Neural cell (in vitro differentiated cells): ENCODE measurements around the gene CCDC27.

Source experiments
- CTCF ChIP-seq: fragments of 450-650 bp; IDR thresholded peaks from 2 replicates; pipeline ENCODE4 v1.5.1; 2014; ENCODE audit warnings: antibody characterized with exemption, mild to moderate bottlenecking, moderate library complexity; ENCODE audit not compliant: poor library complexity, severe bottlenecking
- EP300 ChIP-seq: fragments of 450-650 bp; conservative IDR thresholded peaks from 2 replicates; pipeline ENCODE4 v1.6.1; 2014; ENCODE audit warnings: antibody characterized with exemption, mild to moderate bottlenecking, moderate library complexity; ENCODE audit not compliant: poor library complexity, severe bottlenecking
- MXI1 ChIP-seq: fragments of 450-650 bp; conservative IDR thresholded peaks from 2 replicates; pipeline ENCODE4 v1.6.1; 2014; ENCODE audit warnings: antibody characterized with exemption, mild to moderate bottlenecking; ENCODE audit not compliant: poor library complexity, severe bottlenecking
- POLR2AphosphoS5 ChIP-seq: IDR thresholded peaks from 2 replicates; pipeline ENCODE4 v1.6.1; 2012
- REST ChIP-seq: IDR thresholded peaks from 2 replicates; pipeline ENCODE4 v1.6.1; 2012; ENCODE audit warnings: borderline replicate concordance
- SMC3 ChIP-seq: fragments of 450-650 bp; conservative IDR thresholded peaks from 2 replicates; pipeline ENCODE4 v1.6.1; 2014; ENCODE audit warnings: antibody characterized with exemption, mild to moderate bottlenecking, moderate library complexity; ENCODE audit not compliant: poor library complexity
- TAF1 ChIP-seq: IDR thresholded peaks from 2 replicates; pipeline ENCODE4 v1.6.1; 2012; ENCODE audit warnings: low read depth

GRCh38 chr1:3759796-3760195 lies 7.5 kb downstream of the CCDC27 start:
- TF ChIP-seq CTCF = no peak
- no peak for TF ChIP-seq SMC3
- TF ChIP-seq TAF1 = no peak
- no peak for TF ChIP-seq REST
- TF ChIP-seq POLR2AphosphoS5 = no peak
- no peak for TF ChIP-seq MXI1
- no peak for TF ChIP-seq EP300
